Activated CD8-positive, alpha-beta T cell treated with anti-CD3 and anti-CD28 coated beads, Interleukin-2, amount 10 ng/mL, durations not matched to agents 7 days and 5 days (primary cell): ENCODE data around the gene ATR. TPM values are rescaled to one million over a fixed set of nuclear protein-coding genes. Genes with fewer than 3 reads are reported as not detected.
A peak's percentile ranks its signal among the peaks of the same experiment; 100 is the strongest.

Experiments used
- ATAC-seq: fragments of 150-1000 bp; cut with Tn5 transposase; one replicate; pipeline ENCODE4 v1.10.0; 2021; ENCODE audit warnings: moderate library complexity
- CTCF ChIA-PET: fragments of 350-600 bp; sonication (Branson Sonifier 250); formaldehyde crosslinking; loops from one replicate; lab custom pipeline; 2021; ENCODE audit warnings: antibody characterized with exemption; lab: Charles Lee
- POLR2A ChIA-PET: fragments of 350-600 bp; sonication (Branson Sonifier 250); formaldehyde crosslinking; loops from one replicate; lab custom pipeline; 2021; ENCODE audit warnings: antibody characterized with exemption; lab: Charles Lee
- DNase-seq: peaks from one replicate; pipeline ENCODE4 v3.0.0-alpha.2; 2020
- H3K27ac Mint-ChIP-seq: one replicate; pipeline ENCODE4 v1.8.0; 2021; ENCODE audit warnings: mild to moderate bottlenecking, mixed read lengths
- H3K27me3 Mint-ChIP-seq: one replicate; pipeline ENCODE4 v1.8.0; 2021; ENCODE audit warnings: low read depth, mixed read lengths
- H3K36me3 Mint-ChIP-seq: one replicate; pipeline ENCODE4 v1.8.0; 2021; ENCODE audit warnings: low read depth, mixed read lengths
- H3K4me1 Mint-ChIP-seq: one replicate; pipeline ENCODE4 v1.8.0; 2021; ENCODE audit warnings: low read depth, mixed read lengths
- H3K4me3 Mint-ChIP-seq: one replicate; pipeline ENCODE4 v1.8.0; 2021; ENCODE audit warnings: mild to moderate bottlenecking, mixed read lengths
- H3K9me3 Mint-ChIP-seq: one replicate; pipeline ENCODE4 v1.8.0; 2022; ENCODE audit warnings: mixed read lengths; ENCODE audit not compliant: insufficient read depth
- total RNA-seq, 2 experiments: library from RNA; stranded (reverse); gene quantifications; one replicate each; pipeline ENCODE4 v1.2.3, GENCODE V29; 2021

The ATR gene
- total RNA-seq, 2 experiments from 2014 or later = 33.6 to 35.8 TPM

DNA sequence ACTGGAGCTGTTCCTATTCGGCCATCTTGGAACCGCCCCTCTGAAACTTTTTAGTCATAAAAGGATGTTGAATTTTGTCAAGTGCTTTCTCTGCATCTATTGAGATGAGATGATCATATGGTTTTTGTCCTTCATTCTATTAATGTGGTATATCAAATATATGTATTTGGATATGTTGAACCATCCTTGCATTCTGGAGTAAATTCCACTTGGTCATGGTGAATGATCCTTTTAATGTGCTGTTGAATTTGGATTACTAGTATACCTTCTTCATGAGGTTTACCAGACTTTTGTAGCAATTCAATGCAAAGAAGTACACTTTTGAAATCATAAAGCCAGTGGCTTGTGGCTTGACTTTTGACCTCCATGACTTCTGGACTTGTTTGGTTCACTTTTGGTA, 97.3 kb downstream of the ATR start:
- no peaks in the 10 kb centered on the region for H3K27me3 Mint-ChIP-seq
- H3K4me1 Mint-ChIP-seq = no peaks in the 10 kb centered on the region
- no peak overlapping the region for H3K4me3 Mint-ChIP-seq
- no peak for ATAC-seq
- peaks cover 56% of the 10 kb centered on the region for H3K36me3 Mint-ChIP-seq
- CTCF ChIA-PET = no interaction called here
- POLR2A ChIA-PET = no interaction called here
- H3K9me3 Mint-ChIP-seq = peaks cover 4% of the 10 kb centered on the region
- H3K27ac Mint-ChIP-seq = no peak overlapping the region
- no peak for DNase-seq

DNA sequence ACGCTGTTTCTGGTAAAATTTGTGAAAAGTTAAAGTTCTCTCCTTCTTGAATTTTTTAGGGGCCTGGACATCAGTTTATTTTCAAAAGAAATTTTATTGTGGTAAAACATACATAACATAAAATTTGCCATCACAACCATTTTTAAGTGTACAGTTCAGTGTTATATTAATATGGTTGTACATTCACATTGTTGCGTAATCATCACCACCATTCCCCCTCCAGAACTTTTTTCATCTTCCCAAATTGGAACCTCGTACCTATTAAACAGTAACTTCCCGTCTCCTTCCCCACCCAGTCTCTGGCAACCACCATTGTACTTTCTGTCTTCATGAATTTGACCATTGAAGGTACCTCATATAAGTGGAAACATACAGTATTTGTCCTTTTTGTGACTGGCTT, 107.7 kb downstream of the ATR start:
- H3K27me3 Mint-ChIP-seq = no peaks in the 10 kb centered on the region
- no peaks in the 10 kb centered on the region for H3K4me1 Mint-ChIP-seq
- no peak overlapping the region for H3K27ac Mint-ChIP-seq
- ATAC-seq (no peak), DNase-seq (no peak)
- H3K9me3 Mint-ChIP-seq = no peaks in the 10 kb centered on the region
- POLR2A ChIA-PET = no interaction called here
- no peak overlapping the region for H3K4me3 Mint-ChIP-seq
- peaks cover 18% of the 10 kb centered on the region for H3K36me3 Mint-ChIP-seq
- CTCF ChIA-PET = no interaction called here

DNA sequence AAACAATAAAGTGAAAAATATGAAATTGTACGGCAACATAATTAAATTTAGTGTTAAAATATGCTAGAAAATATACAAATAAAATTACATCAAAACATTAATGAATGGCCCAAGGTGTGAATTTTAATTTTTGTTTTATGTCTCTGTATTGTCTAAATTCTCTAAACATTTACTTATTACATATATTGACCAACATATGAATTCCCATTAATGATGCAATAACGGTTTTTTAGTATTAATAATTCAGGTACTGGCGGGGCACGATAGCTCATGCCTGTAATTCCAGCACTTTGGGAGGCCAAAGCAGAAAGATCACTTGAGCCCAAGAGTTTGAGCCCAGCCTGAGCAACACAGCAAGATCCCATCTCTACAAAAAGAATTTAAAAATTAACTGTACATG, 110.1 kb downstream of the ATR start:
- Mint-ChIP-seq H3K4me1 (no peaks in the 10 kb centered on the region), H3K27me3 (no peaks in the 10 kb centered on the region), H3K27ac (no peak overlapping the region), H3K4me3 (no peak overlapping the region), H3K9me3 (no peaks in the 10 kb centered on the region), H3K36me3 (peaks cover 18% of the 10 kb centered on the region)
- ChIA-PET CTCF (no interaction called here), POLR2A (interaction anchor here (0.7 kb wide), 1 partner anchor 19 kb away, joined by 3 read pairs; no protein-coding TSS in a partner anchor)
- ATAC-seq = no peak
- no peak for DNase-seq

DNA sequence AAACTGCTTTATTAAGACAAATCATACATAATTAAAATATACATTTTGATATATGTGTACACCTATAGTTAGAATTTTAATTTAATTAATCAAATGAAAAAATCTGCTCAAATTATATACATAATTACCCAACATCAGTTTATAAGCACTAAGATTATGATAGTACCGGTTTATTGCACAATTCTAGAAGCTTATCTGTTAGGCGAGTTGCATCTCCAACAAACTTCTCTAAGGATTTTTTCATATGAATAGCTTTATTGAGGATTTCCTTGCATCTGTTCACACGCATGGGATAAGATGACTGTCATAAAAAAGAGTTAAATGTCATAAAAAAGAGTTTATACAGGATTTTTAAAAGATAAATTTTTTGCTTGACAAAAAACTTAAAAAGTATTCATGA, 110.8 kb downstream of the ATR start:
- Mint-ChIP-seq H3K9me3 (no peaks in the 10 kb centered on the region), H3K36me3 (peaks cover 11% of the 10 kb centered on the region), H3K4me3 (no peak overlapping the region), H3K27me3 (no peaks in the 10 kb centered on the region), H3K27ac (no peak overlapping the region), H3K4me1 (no peaks in the 10 kb centered on the region)
- ChIA-PET POLR2A (no interaction called here), CTCF (no interaction called here)
- no peak for ATAC-seq
- no peak for DNase-seq

DNA sequence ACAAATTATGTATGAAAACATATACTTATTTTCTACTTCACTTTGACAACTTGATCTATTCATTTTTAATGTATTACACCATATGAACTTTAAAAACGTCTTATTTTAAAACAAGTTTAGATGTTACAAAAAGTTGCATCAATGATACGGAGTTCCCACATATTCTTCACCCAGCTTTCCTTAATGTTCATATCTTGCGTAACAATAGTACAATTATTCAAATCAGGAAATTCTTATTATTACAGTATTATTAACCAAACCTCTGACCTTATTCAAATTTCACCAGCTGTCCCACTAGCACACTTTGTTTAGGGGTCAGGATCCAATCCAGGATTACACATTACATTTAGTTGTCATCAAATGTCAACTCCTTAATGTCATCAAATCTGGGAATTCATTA, 117.8 kb downstream of the ATR start:
- CTCF ChIA-PET = no interaction called here
- DNase-seq (no peak), ATAC-seq (no peak)
- Mint-ChIP-seq H3K4me3 (no peak overlapping the region), H3K27me3 (no peaks in the 10 kb centered on the region), H3K27ac (no peak overlapping the region), H3K4me1 (no peaks in the 10 kb centered on the region), H3K9me3 (no peaks in the 10 kb centered on the region), H3K36me3 (peaks cover 27% of the 10 kb centered on the region)
- POLR2A ChIA-PET = no interaction called here

DNA sequence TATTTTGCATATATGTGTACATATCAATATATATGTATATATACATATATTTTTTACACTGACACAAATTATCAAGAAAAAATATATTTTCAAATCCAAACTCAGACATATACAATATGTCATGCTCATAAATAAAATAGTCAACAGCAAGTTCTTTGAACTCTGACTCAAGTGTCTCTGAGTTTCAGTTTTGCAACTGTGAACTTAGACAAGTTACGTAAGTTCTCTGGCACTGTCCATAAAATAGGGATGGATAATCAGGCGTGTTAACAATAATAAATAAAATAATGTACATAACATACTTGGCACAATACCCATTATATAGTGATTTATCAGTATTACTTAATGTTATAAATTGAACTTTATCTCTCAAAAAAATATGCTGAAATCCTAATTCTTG, 118.6 kb downstream of the ATR start:
- Mint-ChIP-seq H3K27me3 (no peaks in the 10 kb centered on the region), H3K9me3 (no peaks in the 10 kb centered on the region), H3K36me3 (peaks cover 30% of the 10 kb centered on the region), H3K4me3 (no peak overlapping the region), H3K27ac (no peak overlapping the region), H3K4me1 (no peaks in the 10 kb centered on the region)
- POLR2A ChIA-PET = no interaction called here
- DNase-seq (no peak), ATAC-seq (no peak)
- CTCF ChIA-PET = no interaction called here

DNA sequence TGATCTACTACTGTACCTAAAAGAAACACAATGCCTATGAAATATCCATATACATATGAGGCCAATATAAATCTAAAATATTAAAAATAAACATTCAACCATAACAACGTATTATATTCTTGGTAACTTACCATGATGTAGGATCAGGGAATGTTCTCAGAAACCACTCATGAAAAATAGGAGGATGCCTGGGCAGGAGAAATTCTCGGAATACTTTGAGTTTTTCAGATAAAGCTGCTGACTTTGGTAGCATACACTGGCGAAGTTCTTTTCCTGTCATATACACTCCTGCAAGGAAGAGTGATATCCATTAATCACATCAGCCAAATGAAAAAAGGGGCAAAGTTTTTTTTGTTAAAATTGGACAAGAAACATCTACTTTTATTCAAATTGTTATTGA, 119.4 kb downstream of the ATR start:
- Mint-ChIP-seq H3K4me3 (no peak overlapping the region), H3K9me3 (no peaks in the 10 kb centered on the region), H3K27ac (no peak overlapping the region), H3K4me1 (no peaks in the 10 kb centered on the region), H3K36me3 (peaks cover 29% of the 10 kb centered on the region), H3K27me3 (no peaks in the 10 kb centered on the region)
- CTCF ChIA-PET = no interaction called here
- ATAC-seq = no peak
- no peak for DNase-seq
- POLR2A ChIA-PET = no interaction called here

DNA sequence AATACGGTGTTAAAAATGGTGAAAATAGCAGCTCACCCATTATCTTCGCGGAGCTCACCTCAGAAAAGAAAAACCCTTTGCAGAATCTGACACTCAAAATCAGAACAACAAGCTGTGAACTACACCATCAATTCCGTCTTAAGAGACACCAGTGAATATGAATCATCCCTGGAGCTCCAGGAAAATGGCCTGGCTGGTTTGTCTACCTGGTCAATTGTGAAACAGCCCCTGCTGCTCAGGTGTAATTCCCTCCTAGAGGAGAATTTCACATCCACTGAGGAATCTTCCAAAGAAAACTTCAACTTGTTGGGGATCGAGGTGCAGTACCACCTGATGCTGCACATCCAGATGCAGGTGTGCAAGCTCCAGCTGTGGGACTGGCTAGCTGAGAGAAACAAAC, 127.7 kb downstream of the ATR start:
- CTCF ChIA-PET = no interaction called here
- no peak for ATAC-seq

DNA sequence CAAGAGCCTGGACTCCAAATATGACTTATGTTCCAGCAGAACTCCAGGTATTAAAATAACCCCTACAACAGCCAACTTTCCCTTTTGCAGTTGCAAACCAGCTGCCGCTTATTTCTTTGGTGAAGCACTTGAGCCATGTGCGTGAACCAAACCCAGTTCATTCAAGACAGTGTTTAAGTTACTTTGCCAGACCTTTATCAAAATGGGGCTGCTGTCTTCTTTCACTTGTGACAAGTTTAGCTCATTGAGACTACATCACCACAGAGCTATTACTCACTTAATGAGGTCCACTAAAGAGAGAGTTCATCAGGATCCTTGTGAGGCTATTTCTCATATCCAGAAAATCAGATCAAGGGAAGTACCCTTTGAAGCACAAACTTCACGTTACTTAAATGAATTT, 128.3 kb downstream of the ATR start:
- no peak for DNase-seq
- ChIA-PET CTCF (no interaction called here), POLR2A (no interaction called here)
- Mint-ChIP-seq H3K27ac (no peak overlapping the region), H3K4me1 (peaks cover 16% of the 10 kb centered on the region), H3K36me3 (peaks cover 30% of the 10 kb centered on the region), H3K27me3 (no peaks in the 10 kb centered on the region), H3K9me3 (no peaks in the 10 kb centered on the region), H3K4me3 (no peak overlapping the region)
- ATAC-seq = no peak

More for the DNA sequence above, 127.7 kb downstream of the ATR start:
- POLR2A ChIA-PET = no interaction called here
- Mint-ChIP-seq H3K4me1 (peaks cover 9% of the 10 kb centered on the region), H3K27me3 (no peaks in the 10 kb centered on the region), H3K36me3 (peaks cover 31% of the 10 kb centered on the region), H3K27ac (no peak overlapping the region), H3K4me3 (no peak overlapping the region), H3K9me3 (no peaks in the 10 kb centered on the region)
- no peak for DNase-seq

DNA sequence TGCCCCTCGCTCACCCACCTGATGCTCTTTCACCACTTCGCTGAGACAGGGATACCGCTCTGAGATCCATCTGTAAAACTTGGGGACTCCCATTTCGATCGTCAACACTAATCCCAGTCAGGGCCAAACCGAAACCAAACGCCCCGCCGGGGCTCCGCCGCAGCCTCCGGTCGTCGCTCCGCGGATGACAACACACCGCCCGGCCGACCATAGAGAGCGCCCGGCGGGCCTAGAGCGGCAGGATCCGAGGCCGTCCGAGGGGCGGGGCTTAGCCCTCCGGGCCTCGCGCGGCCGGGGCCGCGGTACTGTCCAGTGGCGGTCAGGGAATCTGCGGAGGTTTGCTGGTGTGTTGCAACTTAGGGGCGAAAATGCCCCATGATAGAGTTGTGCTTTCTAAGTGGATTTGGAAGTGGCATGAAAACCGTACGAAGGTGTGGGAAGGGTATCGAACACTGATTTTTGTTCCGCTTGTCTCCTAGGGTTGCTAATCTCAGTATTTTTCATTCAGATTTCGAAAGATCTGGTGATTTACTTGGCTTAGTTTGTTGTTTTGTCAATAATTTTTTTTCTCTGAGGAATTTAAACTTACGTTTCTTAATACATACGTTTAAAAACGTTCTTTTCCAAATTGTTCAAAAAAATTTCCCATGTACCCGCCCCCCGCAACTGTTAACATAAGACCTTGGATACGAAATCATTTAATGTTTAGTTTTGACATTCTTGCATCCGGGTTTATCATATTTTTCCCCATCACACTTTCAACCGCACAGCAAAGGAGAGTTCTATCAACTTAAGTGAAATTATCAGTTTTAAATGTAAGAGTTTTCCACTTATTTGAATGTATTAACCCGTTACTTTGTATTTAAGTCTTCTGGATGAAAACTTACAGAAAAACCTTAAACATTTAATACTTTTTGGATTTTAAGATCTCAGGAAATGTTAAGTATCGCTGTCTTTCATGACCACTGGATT, 130.4 kb downstream of the ATR start, which contains the start of gene XRN1:
Gene XRN1, minus strand, starts transcription at position 186 of the 972 bp plus-strand sequence. Its CDS starts 93 bp downstream, at position 93.
- Mint-ChIP-seq H3K4me1 (peaks cover 26% of the 10 kb centered on the region), H3K9me3 (no peaks in the 10 kb centered on the region), H3K27ac (peak within 1 kb of the TSS; percentile 96), H3K36me3 (peaks cover 39% of the 10 kb centered on the region), H3K27me3 (no peaks in the 10 kb centered on the region), H3K4me3 (peak within 1 kb of the TSS; percentile 88)
- ChIA-PET CTCF (no interaction called here), POLR2A (interaction anchor here (0.6 to 3.6 kb wide), 4 partner anchors 8 to 131 kb away, joined by 3 to 21 read pairs (median 4); partner anchors contain the start of gene ATR)
- DNase-seq = peak; percentile 97
- ATAC-seq = peak; percentile 94

DNA sequence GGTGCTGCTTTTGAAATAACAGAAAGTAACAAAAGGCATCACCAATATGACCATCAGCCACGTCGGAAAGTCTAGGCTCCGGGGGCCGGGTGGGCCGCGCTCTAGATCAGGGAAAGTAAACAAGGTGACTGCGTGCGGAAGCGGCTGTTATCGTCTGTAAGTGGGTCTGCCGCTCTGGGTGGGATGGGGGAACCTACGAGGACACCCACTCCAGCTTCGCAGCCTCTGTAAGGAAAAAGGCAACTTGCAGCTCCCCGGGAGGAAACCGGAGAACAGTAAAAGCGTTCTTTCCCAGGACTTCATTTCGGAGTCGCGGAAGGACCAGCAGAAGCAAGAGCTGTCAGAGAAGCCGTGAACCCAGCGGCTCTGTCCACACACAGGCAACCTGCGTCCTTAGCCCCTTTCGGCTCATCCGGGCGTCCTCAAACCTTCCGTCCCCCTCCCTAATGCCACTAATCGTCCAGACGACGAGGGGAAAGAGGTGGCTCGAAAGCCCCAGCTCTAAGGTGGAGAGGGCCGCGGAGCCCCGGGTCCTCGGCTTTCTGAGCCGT, 131.2 kb downstream of the ATR start:
- CTCF ChIA-PET = no interaction called here

DNA sequence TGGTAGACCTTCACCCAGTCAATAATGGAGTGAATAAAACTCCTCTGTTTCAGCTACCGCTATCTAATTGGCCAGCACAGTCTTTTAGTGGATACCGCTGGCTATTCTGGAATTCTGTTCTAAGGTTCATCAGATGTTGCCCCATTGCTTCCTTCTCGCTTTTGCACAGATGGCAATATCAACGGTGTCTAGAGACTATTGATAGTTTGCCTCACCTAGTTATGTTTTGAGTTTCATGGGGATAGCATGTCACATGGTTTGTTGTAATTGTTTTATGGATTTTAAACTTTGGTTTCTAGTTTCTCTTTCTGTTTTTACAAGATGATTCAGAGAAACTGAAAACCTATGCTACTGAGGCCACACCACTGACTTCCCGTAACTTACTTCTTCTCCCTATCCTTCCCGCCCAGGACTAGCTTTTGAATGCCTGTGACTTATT, 132.7 kb downstream of the ATR start:
- Mint-ChIP-seq H3K4me1 (peaks cover 28% of the 10 kb centered on the region), H3K9me3 (no peaks in the 10 kb centered on the region), H3K36me3 (peaks cover 43% of the 10 kb centered on the region), H3K4me3 (peak overlapping the region; percentile 88), H3K27ac (peak overlapping the region; percentile 96), H3K27me3 (no peaks in the 10 kb centered on the region)
- DNase-seq (peak; percentile 49), ATAC-seq (peak; percentile 38)
- POLR2A ChIA-PET = interaction anchor here (0.6 to 3.6 kb wide), 2 partner anchors 130 to 133 kb away, joined by 5 to 21 read pairs; partner anchors contain the start of gene ATR
- CTCF ChIA-PET = interaction anchor here (0.6 kb wide), 1 partner anchor 334 kb away, joined by 3 read pairs; no protein-coding TSS in a partner anchor

More for the DNA sequence above, 131.2 kb downstream of the ATR start:
- Mint-ChIP-seq H3K4me1 (peaks cover 26% of the 10 kb centered on the region), H3K27ac (peak overlapping the region; percentile 96), H3K9me3 (no peaks in the 10 kb centered on the region), H3K4me3 (peak overlapping the region; percentile 88), H3K36me3 (peaks cover 42% of the 10 kb centered on the region), H3K27me3 (no peaks in the 10 kb centered on the region)
- POLR2A ChIA-PET = interaction anchor here (0.5 to 3.6 kb wide), 5 partner anchors 8 to 132 kb away, joined by 3 to 21 read pairs (median 3); partner anchors contain the start of gene ATR
- ATAC-seq (peak; percentile 56), DNase-seq (peak; percentile 66)
